ENCODE measurements around the gene ATOSB.

The ATOSB gene

DNA sequence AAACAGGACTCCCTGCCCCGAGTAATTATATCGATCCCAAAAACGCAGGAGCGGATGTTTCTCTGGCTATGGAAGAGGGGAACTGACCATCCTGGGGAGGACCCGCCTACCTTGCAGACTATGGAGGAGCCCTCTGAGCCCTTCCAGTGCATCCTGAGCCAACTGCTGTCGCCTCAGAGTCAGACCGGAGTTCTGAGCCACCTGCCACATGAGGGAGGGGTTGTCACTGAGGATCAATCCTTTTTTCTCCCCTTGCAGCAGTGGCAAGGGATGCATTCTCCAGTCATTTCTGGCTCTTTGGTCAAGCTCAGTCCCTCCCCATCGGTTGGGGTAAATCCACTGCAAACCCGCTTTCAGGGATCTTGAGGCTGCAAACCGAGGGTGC, 36.6 kb downstream of the ATOSB start:
- Histone ChIP-seq H3K9me3 (ENCODE audit: control insufficient read depth, insufficient read depth, low read length) (no peaks in the 10 kb centered on the region), H3K36me3 (ENCODE audit: control insufficient read depth, insufficient read depth, low read length) (peaks cover 40% of the 10 kb centered on the region), H3K4me3 (ENCODE audit: low read depth, low read length) (peak overlapping the region; percentile 88), H3K27ac (ENCODE audit: low read depth, low read length) (peak overlapping the region; percentile 97), H3K27me3 (ENCODE audit: control insufficient read depth, insufficient read depth, low read length) (no peaks in the 10 kb centered on the region), H3K4me1 (ENCODE audit: control insufficient read depth, insufficient read depth, low read length) (peaks cover 5% of the 10 kb centered on the region; the same call in 1 of the 2 replicates), H3K9ac (ENCODE audit: low read depth, low read length) (peak overlapping the region; percentile 94)

- Histone ChIP-seq H3K9me3 (ENCODE audit: control insufficient read depth, insufficient read depth, low read length) (no peaks in the 10 kb centered on the region), H3K4me3 (ENCODE audit: low read depth, low read length) (peak overlapping the region; percentile 88), H3K36me3 (ENCODE audit: control insufficient read depth, insufficient read depth, low read length) (peaks cover 49% of the 10 kb centered on the region), H3K27ac (ENCODE audit: low read depth, low read length) (no peak overlapping the region), H3K4me1 (ENCODE audit: control insufficient read depth, insufficient read depth, low read length) (peaks cover 8% of the 10 kb centered on the region), H3K27me3 (ENCODE audit: control insufficient read depth, insufficient read depth, low read length) (no peaks in the 10 kb centered on the region), H3K9ac (ENCODE audit: low read depth, low read length) (no peak overlapping the region)
These were observed 37.6 kb downstream of the ATOSB start for GRCh38 chr9:35078066-35078465.

GRCh38 chr9:35076848-35077247, 38.8 kb downstream of the ATOSB start:
- peaks cover 49% of the 10 kb centered on the region for H3K36me3 ChIP-seq (ENCODE audit: control insufficient read depth, insufficient read depth, low read length)
- no peaks in the 10 kb centered on the region for H3K27me3 ChIP-seq (ENCODE audit: control insufficient read depth, insufficient read depth, low read length)
- H3K9me3 ChIP-seq (ENCODE audit: control insufficient read depth, insufficient read depth, low read length): no peaks in the 10 kb centered on the region
- peaks cover 10% of the 10 kb centered on the region for H3K4me1 ChIP-seq (ENCODE audit: control insufficient read depth, insufficient read depth, low read length)
- no peak overlapping the region for H3K4me3 ChIP-seq (ENCODE audit: low read depth, low read length)
- no peak overlapping the region for H3K9ac ChIP-seq (ENCODE audit: low read depth, low read length)
- no peak overlapping the region for H3K27ac ChIP-seq (ENCODE audit: low read depth, low read length)

GRCh38 chr9:35075358-35075757, 40.3 kb downstream of the ATOSB start:
- no peak overlapping the region for H3K27ac ChIP-seq (ENCODE audit: low read depth, low read length)
- H3K4me3 ChIP-seq (ENCODE audit: low read depth, low read length): no peak overlapping the region
- no peaks in the 10 kb centered on the region for H3K9me3 ChIP-seq (ENCODE audit: control insufficient read depth, insufficient read depth, low read length)
- no peaks in the 10 kb centered on the region for H3K27me3 ChIP-seq (ENCODE audit: control insufficient read depth, insufficient read depth, low read length)
- H3K9ac ChIP-seq (ENCODE audit: low read depth, low read length): no peak overlapping the region
- peaks cover 52% of the 10 kb centered on the region for H3K36me3 ChIP-seq (ENCODE audit: control insufficient read depth, insufficient read depth, low read length)
- H3K4me1 ChIP-seq (ENCODE audit: control insufficient read depth, insufficient read depth, low read length): peaks cover 14% of the 10 kb centered on the region

- H3K27me3 ChIP-seq (ENCODE audit: control insufficient read depth, insufficient read depth, low read length): no peaks in the 10 kb centered on the region
- peaks cover 58% of the 10 kb centered on the region for H3K36me3 ChIP-seq (ENCODE audit: control insufficient read depth, insufficient read depth, low read length)
- no peak overlapping the region for H3K4me3 ChIP-seq (ENCODE audit: low read depth, low read length)
- H3K9ac ChIP-seq (ENCODE audit: low read depth, low read length): no peak overlapping the region
- peaks cover 20% of the 10 kb centered on the region for H3K4me1 ChIP-seq (ENCODE audit: control insufficient read depth, insufficient read depth, low read length)
- H3K9me3 ChIP-seq (ENCODE audit: control insufficient read depth, insufficient read depth, low read length): no peaks in the 10 kb centered on the region
- no peak overlapping the region for H3K27ac ChIP-seq (ENCODE audit: low read depth, low read length)
These were observed 40.9 kb downstream of the ATOSB start for GRCh38 chr9:35074791-35075190.

GRCh38 chr9:35074141-35074540, 41.5 kb downstream of the ATOSB start:
- Histone ChIP-seq H3K4me3 (ENCODE audit: low read depth, low read length) (no peak overlapping the region), H3K36me3 (ENCODE audit: control insufficient read depth, insufficient read depth, low read length) (peaks cover 60% of the 10 kb centered on the region), H3K27ac (ENCODE audit: low read depth, low read length) (no peak overlapping the region), H3K9ac (ENCODE audit: low read depth, low read length) (no peak overlapping the region), H3K4me1 (ENCODE audit: control insufficient read depth, insufficient read depth, low read length) (peaks cover 21% of the 10 kb centered on the region), H3K9me3 (ENCODE audit: control insufficient read depth, insufficient read depth, low read length) (no peaks in the 10 kb centered on the region), H3K27me3 (ENCODE audit: control insufficient read depth, insufficient read depth, low read length) (no peaks in the 10 kb centered on the region)

- peak overlapping the region; percentile 65 for H3K27ac ChIP-seq (ENCODE audit: low read depth, low read length)
These were observed 42.4 kb downstream of the ATOSB start for GRCh38 chr9:35073279-35073612.

DNA sequence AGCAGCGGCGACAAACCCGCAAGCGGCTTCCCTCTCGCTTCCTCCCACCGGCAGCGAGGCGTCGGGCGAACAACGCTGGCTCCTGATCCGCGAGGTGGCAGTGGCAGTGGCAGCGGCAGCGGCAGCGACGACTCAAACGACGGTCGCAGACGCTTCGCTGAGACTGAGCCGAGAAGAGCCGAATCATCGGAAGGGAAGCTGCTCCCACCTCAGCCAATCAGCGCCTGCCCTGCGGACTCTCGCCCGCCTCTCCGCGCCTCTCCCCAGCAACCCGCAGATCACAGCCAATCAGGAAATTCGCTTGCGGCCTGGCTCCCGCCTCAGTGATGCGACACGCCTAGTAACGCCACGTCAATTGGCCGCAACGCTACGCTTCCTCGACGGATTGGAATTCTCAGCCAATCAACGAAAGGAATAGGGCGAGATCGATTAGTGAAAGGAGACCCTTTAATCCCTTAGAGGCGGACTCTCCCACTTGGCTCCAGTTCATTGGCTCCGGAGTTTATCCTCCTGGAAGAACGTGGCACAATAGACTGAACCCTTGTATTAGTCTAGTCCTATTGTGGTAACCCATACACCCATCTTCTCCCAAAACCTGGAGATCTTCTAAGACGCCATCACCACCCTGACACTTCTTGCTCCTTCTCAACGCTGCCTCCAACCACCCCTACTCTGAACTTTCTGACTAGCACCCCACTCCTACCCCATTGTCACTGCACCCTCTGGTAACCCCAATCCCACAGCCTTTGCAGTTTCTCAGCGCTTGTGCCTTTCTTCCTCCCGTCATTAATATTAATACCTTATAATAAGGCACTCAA, 43.0 kb downstream of the ATOSB start, which contains the start of gene VCP:
Gene VCP (minus strand): TSS at position 165 of the 818 bp plus-strand sequence. CDS start 272 bp downstream, outside the sequence.
- peaks cover 70% of the 10 kb centered on the region for H3K36me3 ChIP-seq (ENCODE audit: control insufficient read depth, insufficient read depth, low read length)
- peak within 1 kb of the TSS; percentile 96 for H3K9ac ChIP-seq (ENCODE audit: low read depth, low read length)
- peaks cover 16% of the 10 kb centered on the region for H3K4me1 ChIP-seq (ENCODE audit: control insufficient read depth, insufficient read depth, low read length)
- H3K9me3 ChIP-seq (ENCODE audit: control insufficient read depth, insufficient read depth, low read length): no peaks in the 10 kb centered on the region
- H3K4me3 ChIP-seq (ENCODE audit: low read depth, low read length): peak within 1 kb of the TSS; percentile 90
- H3K27ac ChIP-seq (ENCODE audit: low read depth, low read length): peak within 1 kb of the TSS; percentile 100
- H3K27me3 ChIP-seq (ENCODE audit: control insufficient read depth, insufficient read depth, low read length): no peaks in the 10 kb centered on the region

More at GRCh38 chr9:35073279-35073612, 42.4 kb downstream of the ATOSB start:
- H3K4me3 ChIP-seq (ENCODE audit: low read depth, low read length): peak overlapping the region; percentile 28; the same call in 1 of the 2 replicates
- H3K9me3 ChIP-seq (ENCODE audit: control insufficient read depth, insufficient read depth, low read length): no peaks in the 10 kb centered on the region
- peaks cover 69% of the 10 kb centered on the region for H3K36me3 ChIP-seq (ENCODE audit: control insufficient read depth, insufficient read depth, low read length)
- no peaks in the 10 kb centered on the region for H3K27me3 ChIP-seq (ENCODE audit: control insufficient read depth, insufficient read depth, low read length)
- peak overlapping the region; percentile 1; the same call in 1 of the 2 replicates for H3K9ac ChIP-seq (ENCODE audit: low read depth, low read length)
- H3K4me1 ChIP-seq (ENCODE audit: control insufficient read depth, insufficient read depth, low read length): peaks cover 16% of the 10 kb centered on the region

- no peaks in the 10 kb centered on the region for H3K9me3 ChIP-seq (ENCODE audit: control insufficient read depth, insufficient read depth, low read length)
- peaks cover 71% of the 10 kb centered on the region for H3K36me3 ChIP-seq (ENCODE audit: control insufficient read depth, insufficient read depth, low read length)
- peak overlapping the region; percentile 100 for H3K27ac ChIP-seq (ENCODE audit: low read depth, low read length)
- H3K4me1 ChIP-seq (ENCODE audit: control insufficient read depth, insufficient read depth, low read length): peaks cover 16% of the 10 kb centered on the region
- peak overlapping the region; percentile 90 for H3K4me3 ChIP-seq (ENCODE audit: low read depth, low read length)
- no peaks in the 10 kb centered on the region for H3K27me3 ChIP-seq (ENCODE audit: control insufficient read depth, insufficient read depth, low read length)
- peak overlapping the region; percentile 96 for H3K9ac ChIP-seq (ENCODE audit: low read depth, low read length)
These were observed 43.7 kb downstream of the ATOSB start for GRCh38 chr9:35071814-35072460.

- Histone ChIP-seq H3K36me3 (ENCODE audit: control insufficient read depth, insufficient read depth, low read length) (peaks cover 71% of the 10 kb centered on the region), H3K4me3 (ENCODE audit: low read depth, low read length) (peak overlapping the region; percentile 90), H3K9ac (ENCODE audit: low read depth, low read length) (peak overlapping the region; percentile 96), H3K27ac (ENCODE audit: low read depth, low read length) (peak overlapping the region; percentile 100), H3K27me3 (ENCODE audit: control insufficient read depth, insufficient read depth, low read length) (no peaks in the 10 kb centered on the region), H3K9me3 (ENCODE audit: control insufficient read depth, insufficient read depth, low read length) (no peaks in the 10 kb centered on the region), H3K4me1 (ENCODE audit: control insufficient read depth, insufficient read depth, low read length) (peaks cover 16% of the 10 kb centered on the region)
These were observed 44.5 kb downstream of the ATOSB start for GRCh38 chr9:35070823-35071813.
